GM08714 (cell line): ENCODE data around the gene RBKS.
"Not testable (repeated sequence)": the region's sequence is repeated elsewhere in the genome, so short reads cannot be mapped to it uniquely, and the experiment has no call there.

Experiments used
- H3K4me3 ChIP-seq: fragments of 200-500 bp; sonication (Bioruptor generic); 2 replicates; pipeline ENCODE4 v1.5.1; 2014; ENCODE audit warnings: mild to moderate bottlenecking, low read length, inconsistent platforms
- ZNF274 ChIP-seq: IDR thresholded peaks from 2 replicates; pipeline ENCODE4 v1.6.1; 2012; ENCODE audit warnings: mild to moderate bottlenecking, low read depth, low read length

Gene RBKS

DNA sequence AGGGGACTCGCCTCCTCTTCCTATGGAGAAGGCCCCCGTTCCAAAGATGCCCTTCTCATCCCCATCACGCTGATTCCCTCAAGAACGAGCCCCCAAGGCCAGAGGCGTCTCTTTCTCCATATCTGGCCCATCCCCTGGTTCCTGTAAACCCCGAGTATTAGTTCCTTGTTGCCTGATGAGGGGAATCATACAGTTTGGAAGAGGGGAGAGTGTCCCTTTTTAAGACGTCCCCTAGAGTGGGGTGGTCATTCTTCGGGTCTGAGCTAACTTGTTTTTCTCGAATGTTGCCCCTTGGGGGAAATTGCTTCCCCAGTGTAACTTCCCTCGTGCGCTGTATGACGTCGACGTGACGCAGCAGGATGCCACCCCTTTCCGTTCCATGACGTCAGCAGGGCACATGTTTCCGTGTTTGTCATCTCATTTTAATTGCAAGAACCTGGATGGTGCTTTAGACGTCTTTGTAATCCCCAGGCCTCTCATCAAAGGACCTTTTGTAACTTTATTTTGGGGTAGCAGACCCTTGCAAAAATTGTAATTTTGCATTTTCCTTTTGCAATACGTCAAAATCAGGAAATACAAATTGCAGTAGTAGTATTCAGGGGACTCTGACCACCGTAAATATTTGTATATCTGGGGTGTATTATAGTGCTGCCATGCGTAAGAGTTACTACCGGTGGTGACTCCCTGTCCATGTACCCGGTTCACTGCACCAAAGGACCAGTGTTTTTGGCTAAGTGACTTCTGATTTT, 911 bp upstream of the RBKS start:
- peak overlapping the region; percentile 96 for H3K4me3 ChIP-seq

DNA sequence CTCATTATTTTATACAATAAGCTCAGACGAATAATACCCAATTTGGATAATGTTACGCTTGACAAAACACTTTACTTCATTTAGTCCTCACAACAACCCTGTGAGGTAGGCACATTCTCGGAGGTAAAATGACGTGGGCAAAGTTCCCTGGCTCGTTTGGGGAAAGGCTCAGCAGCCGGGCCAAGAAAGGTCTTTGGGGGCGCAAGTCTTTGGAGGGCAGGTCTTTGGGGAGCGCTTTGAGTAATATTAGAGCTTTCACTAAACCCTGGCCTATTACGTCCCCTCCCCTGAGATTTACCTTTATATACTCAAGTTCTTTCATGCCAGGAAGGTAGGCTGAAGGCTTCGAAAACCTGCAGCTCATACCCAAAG, 427 bp downstream of the RBKS start:
- no peak for TF ChIP-seq ZNF274
- H3K4me3 ChIP-seq: peak overlapping the region; percentile 96

More for the DNA sequence above, 911 bp upstream of the RBKS start:
- TF ChIP-seq ZNF274: no peak

DNA sequence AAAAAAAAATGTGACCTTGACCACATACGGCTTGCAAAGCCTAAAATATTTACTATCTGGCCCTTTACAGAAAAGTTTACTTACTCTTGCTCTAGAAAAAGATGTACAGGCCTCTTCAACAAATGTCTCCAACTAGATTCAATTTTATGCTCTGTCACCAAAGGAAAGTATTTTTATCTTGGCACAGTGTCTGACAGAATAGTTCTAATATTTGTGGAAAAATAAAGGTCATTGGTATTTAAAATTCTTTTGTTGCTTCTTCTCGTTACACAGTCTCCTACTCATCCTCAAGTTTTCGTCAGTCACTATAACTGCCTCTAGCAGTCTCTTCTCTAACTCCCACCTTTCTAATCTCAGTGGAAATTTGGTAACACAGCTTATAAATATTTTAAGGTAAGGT, 1.4 kb downstream of the RBKS start:
- no peak overlapping the region for H3K4me3 ChIP-seq
- TF ChIP-seq ZNF274: no peak

DNA sequence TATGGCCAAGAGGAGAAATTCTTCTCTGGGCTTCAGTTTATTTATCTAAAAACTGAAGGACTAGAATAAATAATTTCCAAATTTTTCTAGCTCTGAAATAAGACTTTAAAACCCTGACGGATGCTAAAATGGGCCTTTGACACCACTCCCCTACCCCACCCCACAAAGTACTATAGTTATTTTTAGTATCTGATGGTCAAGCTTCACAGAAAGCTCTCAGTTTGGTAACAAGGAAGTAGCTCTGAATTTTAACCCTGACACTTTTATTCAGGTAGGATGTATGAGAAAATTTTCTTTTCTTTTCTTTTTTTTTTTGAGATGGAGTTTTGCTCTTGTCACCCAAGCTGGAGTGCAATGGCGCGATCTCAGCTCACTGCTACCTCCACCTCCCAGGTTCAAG, 2.4 kb downstream of the RBKS start:
- no peak for TF ChIP-seq ZNF274
- H3K4me3 ChIP-seq: no peak overlapping the region

DNA sequence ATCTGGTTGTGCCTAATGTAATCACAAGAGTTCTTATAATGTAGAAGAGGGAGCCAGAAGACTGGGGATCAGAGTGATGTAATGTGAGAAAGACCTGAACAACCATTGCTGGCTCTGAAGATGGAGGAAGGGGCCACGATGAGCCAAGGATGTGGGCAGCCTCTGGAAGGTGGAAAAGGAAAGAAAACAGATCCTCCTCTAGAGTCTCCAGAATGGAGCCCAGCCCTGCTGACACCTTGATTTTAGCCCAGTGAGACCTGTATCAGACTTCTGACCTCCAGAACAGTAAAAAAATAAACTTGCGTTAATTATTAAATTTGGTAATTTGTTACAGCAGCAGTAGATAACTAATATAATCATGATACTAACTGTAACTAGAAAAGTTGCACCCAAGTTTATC, 3.1 kb downstream of the RBKS start:
- H3K4me3 ChIP-seq: no peak overlapping the region
- TF ChIP-seq ZNF274: no peak

DNA sequence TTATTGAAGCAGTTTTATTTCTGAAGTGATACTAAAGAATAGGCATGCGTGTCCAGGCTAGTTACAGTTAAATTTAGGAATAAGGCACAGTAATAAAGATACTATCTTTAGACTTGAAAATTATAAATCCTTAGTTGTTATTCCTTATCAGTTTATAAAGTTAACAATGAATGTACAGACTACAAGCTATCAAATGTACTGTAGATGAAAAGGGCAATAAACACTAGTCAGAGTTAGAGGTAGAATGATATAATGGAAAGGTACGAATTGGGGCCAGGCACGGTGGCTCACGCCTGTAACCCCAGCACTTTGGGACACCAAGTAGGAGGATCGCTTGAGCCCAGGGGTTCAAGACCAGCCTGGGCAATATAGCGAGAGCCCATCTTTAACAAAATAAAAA, 3.9 kb downstream of the RBKS start:
- no peak overlapping the region for H3K4me3 ChIP-seq
- TF ChIP-seq ZNF274: no peak

DNA sequence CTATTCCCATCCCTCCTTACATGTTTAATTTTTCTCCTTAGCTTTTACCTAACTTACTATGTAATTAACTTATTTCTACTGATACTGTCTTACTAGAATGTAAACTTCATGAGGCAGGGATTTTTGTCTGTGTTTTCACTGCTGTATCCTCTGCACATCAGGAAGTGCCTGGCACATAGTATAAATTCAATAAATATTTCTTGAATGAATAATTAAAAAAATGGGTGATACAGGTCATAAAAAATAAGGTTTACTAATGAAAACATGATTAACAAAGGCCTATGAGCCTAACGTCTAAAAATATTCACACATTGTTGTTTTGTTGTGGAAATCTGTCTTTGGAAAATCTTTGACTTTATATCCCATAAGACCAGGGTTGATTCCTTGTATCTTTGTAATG, 4.5 kb downstream of the RBKS start:
- no peak overlapping the region for H3K4me3 ChIP-seq
- no peak for TF ChIP-seq ZNF274

DNA sequence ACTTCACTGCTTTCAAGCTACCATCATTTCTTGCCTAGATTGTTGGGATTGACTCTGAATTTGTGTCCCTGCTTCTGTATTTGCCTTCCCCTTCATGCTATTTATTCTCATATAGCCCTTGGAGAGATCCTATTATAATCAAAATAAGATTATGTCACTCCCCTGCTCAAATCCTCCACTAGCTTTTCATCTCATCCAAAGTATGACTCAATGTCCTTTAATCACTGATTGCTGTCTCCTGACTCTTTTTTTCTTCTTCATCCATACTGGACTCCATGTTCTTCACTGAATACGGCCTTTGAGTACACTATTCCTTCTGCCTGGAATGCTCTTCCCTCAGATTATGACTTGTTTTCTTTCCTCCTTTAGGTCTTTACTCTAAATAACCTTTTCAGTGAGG, 5.0 kb downstream of the RBKS start:
- no peak for TF ChIP-seq ZNF274
- no peak overlapping the region for H3K4me3 ChIP-seq

DNA sequence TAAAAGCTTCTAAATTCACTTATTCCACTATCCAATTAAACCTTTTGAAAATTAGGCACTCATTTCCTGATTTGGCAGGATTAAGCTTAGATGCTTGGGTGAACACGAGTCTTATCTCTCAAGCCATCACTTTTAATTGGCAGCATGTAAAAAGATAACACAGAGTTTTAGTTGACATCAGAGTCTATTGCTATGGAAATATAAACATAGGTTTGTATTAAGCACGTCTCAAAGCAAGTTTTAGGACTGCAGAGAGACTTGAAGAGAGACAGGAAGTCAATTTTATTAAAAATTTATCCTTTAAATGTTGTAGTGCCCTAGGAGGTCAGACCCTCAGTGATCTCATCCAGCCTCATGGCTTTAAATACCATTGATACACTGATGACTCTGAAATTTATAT, 5.6 kb downstream of the RBKS start:
- H3K4me3 ChIP-seq: no peak overlapping the region
- TF ChIP-seq ZNF274: no peak

DNA sequence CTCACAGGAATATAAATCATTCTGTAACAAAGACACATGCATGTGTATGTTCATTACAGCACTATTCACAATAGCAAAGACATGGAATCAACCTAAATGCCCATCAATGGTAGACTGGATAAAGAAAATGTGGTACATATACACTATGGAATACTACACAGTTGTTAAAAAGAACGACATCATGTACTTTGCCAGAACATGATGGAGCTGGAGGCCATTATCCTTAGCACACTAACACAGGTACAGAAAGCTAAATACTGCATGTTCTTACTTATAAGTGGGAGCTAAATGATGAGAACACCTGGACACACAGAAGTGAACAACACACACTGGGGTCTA, 7.6 kb downstream of the RBKS start:
- H3K4me3 ChIP-seq: not testable (repeated sequence)

DNA sequence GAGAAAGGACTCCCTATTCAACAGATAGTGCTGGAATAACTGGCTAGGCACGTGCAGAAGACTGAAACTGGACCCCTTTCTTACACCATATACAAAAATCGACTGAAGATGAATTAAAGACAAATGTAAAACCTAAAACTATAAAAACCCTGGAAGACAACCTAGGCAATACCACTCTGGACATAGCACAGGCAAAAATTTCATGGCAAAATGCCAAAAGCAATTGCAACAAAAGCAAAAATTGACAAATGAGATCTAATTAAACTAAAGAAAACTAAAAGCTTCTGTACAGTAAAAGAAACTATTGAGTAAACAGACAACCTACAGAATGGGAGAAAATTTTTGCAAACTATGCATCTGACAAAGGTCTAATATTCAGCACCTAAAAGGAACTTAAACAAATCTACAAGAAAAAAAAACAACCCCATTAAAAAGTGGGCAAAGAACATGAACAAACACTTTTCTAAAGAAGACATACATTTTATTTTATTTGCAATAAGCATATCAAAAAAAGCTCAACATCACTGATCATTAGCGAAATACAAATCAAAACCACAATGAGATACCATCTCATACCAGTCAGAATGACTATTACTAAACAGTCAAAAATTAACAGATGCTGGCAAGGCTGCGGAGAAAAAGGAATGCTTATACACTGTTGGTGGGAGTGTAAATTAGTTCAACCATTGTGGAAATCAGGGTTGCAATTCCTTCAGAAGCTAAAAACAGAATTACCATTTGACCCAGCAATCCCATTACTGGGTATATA, 8.2 kb downstream of the RBKS start:
- not testable (repeated sequence) for H3K4me3 ChIP-seq

DNA sequence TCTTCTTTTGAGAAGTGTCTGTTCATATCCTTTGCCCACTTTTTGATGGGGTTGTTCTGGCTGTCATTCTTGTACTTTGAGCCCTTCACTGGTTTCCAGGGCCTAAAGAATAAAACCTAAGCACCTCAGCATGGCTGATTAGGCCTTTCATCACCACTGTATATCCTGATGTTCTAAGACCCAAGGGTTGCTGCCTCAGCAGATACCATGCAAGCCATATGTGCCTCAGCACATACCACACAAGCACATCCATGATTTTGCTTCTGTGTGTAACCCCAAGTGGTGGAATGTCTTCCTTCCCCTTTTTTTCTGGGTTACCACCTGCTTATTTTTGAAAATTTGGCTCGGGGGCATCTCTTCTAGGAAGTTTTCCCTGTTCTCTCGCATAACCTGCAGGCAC, 11.4 kb downstream of the RBKS start:
- TF ChIP-seq ZNF274: no peak
- H3K4me3 ChIP-seq: no peak overlapping the region

DNA sequence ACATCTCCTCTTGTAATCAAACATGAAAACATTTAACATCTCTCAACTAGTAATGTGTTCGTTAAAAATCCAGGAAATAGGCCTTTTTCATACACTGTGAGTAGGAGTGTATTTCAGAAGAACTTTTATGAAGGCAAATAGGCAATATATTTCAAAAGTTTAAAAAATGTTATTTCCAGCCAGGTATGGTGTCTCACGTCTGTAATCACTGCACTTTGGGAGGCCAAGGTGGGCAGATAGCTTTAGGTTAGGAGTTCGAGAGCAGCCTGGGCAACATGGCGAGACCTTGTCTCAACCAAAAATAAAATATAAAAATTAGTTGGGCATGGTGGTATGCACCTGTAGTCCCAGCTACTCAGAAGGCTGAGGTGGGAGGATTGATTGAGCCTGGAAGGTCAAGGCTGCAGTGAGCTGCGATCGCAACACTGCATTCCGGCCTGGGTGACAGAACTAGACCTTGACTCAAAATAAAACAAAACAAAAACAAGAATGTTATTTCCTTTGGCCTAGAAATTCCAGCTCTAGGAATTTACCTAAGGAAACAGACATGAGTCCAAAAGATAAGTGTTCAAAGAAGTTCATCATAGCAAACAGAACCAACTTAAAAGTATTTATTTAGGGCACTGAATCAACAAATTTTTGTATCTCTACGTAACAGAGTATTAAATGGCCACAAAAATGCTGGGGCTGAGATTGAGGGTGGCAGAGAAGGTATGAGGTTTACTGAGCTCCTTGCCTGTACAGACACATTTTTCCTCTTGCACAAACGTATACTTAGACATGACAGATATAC, 14.9 kb downstream of the RBKS start:
- H3K4me3 ChIP-seq: no peak overlapping the region
- no peak for TF ChIP-seq ZNF274

DNA sequence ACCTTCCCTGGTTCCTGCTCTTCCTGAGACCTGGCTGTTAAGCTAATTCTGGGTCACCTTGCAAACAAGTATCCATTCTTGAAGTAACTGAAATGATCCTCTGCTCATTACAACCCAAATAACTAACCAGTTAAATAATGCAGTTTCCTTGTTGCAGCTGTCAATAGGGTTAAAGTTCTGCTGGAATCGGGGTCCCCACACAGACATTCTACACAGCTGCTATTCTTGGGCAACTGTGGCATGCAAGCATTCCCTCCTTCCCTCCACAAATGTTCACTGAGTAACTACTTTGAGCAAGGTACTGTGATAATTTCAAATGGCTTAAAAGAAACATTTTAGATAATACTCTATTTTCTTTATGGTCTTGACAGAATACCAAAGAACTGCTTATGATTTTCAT, 17.1 kb downstream of the RBKS start:
- H3K4me3 ChIP-seq: no peak overlapping the region
- no peak for TF ChIP-seq ZNF274

DNA sequence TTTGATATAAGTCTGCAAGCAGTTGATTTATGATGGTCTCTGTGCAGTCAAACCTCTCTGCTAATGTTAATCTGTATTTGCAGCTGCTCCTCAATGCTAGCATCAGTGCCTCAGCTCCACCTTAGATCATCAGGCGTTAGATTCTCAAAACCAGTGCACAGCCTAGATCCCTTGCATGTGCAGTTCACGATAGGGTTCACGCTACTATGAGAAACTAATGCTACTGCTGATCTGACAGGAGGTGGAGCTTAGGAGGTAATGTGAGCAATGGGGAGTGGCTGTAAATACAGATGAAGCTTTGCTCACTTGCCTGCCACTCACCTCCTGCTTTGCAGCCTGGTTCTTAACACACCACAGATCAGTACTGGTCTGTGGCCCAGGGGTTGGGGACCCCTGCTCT, 18.4 kb downstream of the RBKS start:
- TF ChIP-seq ZNF274: no peak
- H3K4me3 ChIP-seq: no peak overlapping the region

DNA sequence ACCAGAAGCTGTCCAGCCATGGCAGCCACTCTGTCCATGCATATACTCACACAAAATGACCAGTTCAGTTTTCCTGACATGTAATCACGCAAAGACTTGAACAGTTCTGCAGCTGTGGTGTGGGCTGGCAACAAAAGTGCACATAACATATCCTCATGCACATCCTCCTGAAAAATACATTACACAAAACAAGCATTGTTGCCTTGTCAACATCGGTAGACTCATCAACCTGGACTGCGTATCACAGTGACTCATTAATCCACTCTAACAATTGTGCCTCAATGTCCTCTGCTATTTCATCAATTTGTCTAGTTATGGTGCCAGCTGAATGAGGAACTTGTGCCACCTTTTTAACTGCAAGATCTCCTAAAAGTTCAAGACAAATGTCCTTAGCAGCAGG, 19.5 kb downstream of the RBKS start:
- TF ChIP-seq ZNF274: no peak
- no peak overlapping the region for H3K4me3 ChIP-seq
